HL-60 (cell line): ENCODE data around the gene NIPA2.

Source experiments
- DNase-seq, 2 experiments: peaks; one replicate each; pipeline ENCODE4 v3.0.0-alpha.2; 2010 to 2020; ENCODE audit warnings: low read depth in 1 of 2, low spot score in 1 of 2
- H3K27ac ChIP-seq: fragments of 250-450 bp; sonication (Bioruptor Pico); replicated peaks from 2 replicates; pipeline ENCODE4 v1.5.1; 2020; ENCODE audit warnings: mild to moderate bottlenecking, moderate library complexity
- H3K27me3 ChIP-seq: fragments of 250-450 bp; sonication (Bioruptor Pico); 2 replicates; pipeline ENCODE4 v1.5.1; 2021; ENCODE audit warnings: mild to moderate bottlenecking, moderate library complexity; ENCODE audit not compliant: insufficient read depth, poor library complexity, severe bottlenecking
- H3K4me3 ChIP-seq: replicated peaks from 2 replicates; pipeline ENCODE4 v1.5.1; 2011; ENCODE audit warnings: mild to moderate bottlenecking, control low read depth, low read length; ENCODE audit not compliant: insufficient read depth
- GABPA ChIP-seq: IDR thresholded peaks from 2 replicates; pipeline ENCODE4 v1.6.1; 2012; ENCODE audit warnings: low read depth
- POLR2AphosphoS5 ChIP-seq: IDR thresholded peaks from 2 replicates; pipeline ENCODE4 v1.6.1; 2012; ENCODE audit warnings: low read depth
- SPI1 ChIP-seq: IDR thresholded peaks from 2 replicates; pipeline ENCODE4 v1.6.1; 2012; ENCODE audit warnings: low read depth, mild to moderate bottlenecking, borderline replicate concordance
- TF ChIP-seq, protein P1 (sequence below): IDR thresholded peaks from 2 replicates; pipeline ENCODE4 v1.6.1; 2012; ENCODE audit warnings: low read depth; ENCODE audit not compliant: insufficient replicate concordance
- TF ChIP-seq, protein P2 (sequence below): IDR thresholded peaks from one replicate; pipeline ENCODE4 v1.5.1; 2011; ENCODE audit warnings: low read length, control low read depth, inconsistent platforms; ENCODE audit not compliant: insufficient read depth

NIPA2 gene

GRCh38 chr15:22877607-22878006, 39.1 kb downstream of the NIPA2 start:
- Histone ChIP-seq H3K4me3 (no peak overlapping the region), H3K27me3 (no peaks in the 10 kb centered on the region), H3K27ac (no peak overlapping the region)
- DNase-seq: no peak
- TF ChIP-seq POLR2AphosphoS5: no peak

- H3K27me3 ChIP-seq: no peaks in the 10 kb centered on the region
- TF ChIP-seq, protein P1, sequence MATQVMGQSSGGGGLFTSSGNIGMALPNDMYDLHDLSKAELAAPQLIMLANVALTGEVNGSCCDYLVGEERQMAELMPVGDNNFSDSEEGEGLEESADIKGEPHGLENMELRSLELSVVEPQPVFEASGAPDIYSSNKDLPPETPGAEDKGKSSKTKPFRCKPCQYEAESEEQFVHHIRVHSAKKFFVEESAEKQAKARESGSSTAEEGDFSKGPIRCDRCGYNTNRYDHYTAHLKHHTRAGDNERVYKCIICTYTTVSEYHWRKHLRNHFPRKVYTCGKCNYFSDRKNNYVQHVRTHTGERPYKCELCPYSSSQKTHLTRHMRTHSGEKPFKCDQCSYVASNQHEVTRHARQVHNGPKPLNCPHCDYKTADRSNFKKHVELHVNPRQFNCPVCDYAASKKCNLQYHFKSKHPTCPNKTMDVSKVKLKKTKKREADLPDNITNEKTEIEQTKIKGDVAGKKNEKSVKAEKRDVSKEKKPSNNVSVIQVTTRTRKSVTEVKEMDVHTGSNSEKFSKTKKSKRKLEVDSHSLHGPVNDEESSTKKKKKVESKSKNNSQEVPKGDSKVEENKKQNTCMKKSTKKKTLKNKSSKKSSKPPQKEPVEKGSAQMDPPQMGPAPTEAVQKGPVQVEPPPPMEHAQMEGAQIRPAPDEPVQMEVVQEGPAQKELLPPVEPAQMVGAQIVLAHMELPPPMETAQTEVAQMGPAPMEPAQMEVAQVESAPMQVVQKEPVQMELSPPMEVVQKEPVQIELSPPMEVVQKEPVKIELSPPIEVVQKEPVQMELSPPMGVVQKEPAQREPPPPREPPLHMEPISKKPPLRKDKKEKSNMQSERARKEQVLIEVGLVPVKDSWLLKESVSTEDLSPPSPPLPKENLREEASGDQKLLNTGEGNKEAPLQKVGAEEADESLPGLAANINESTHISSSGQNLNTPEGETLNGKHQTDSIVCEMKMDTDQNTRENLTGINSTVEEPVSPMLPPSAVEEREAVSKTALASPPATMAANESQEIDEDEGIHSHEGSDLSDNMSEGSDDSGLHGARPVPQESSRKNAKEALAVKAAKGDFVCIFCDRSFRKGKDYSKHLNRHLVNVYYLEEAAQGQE: no peak
- TF ChIP-seq, protein P2, sequence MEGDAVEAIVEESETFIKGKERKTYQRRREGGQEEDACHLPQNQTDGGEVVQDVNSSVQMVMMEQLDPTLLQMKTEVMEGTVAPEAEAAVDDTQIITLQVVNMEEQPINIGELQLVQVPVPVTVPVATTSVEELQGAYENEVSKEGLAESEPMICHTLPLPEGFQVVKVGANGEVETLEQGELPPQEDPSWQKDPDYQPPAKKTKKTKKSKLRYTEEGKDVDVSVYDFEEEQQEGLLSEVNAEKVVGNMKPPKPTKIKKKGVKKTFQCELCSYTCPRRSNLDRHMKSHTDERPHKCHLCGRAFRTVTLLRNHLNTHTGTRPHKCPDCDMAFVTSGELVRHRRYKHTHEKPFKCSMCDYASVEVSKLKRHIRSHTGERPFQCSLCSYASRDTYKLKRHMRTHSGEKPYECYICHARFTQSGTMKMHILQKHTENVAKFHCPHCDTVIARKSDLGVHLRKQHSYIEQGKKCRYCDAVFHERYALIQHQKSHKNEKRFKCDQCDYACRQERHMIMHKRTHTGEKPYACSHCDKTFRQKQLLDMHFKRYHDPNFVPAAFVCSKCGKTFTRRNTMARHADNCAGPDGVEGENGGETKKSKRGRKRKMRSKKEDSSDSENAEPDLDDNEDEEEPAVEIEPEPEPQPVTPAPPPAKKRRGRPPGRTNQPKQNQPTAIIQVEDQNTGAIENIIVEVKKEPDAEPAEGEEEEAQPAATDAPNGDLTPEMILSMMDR: no peak
- TF ChIP-seq POLR2AphosphoS5 (no peak), SPI1 (no peak), GABPA (no peak)
- no peak overlapping the region for H3K4me3 ChIP-seq
- DNase-seq: no peak
- no peak overlapping the region for H3K27ac ChIP-seq
These were observed 39.6 kb downstream of the NIPA2 start for GRCh38 chr15:22878103-22878502.

DNA sequence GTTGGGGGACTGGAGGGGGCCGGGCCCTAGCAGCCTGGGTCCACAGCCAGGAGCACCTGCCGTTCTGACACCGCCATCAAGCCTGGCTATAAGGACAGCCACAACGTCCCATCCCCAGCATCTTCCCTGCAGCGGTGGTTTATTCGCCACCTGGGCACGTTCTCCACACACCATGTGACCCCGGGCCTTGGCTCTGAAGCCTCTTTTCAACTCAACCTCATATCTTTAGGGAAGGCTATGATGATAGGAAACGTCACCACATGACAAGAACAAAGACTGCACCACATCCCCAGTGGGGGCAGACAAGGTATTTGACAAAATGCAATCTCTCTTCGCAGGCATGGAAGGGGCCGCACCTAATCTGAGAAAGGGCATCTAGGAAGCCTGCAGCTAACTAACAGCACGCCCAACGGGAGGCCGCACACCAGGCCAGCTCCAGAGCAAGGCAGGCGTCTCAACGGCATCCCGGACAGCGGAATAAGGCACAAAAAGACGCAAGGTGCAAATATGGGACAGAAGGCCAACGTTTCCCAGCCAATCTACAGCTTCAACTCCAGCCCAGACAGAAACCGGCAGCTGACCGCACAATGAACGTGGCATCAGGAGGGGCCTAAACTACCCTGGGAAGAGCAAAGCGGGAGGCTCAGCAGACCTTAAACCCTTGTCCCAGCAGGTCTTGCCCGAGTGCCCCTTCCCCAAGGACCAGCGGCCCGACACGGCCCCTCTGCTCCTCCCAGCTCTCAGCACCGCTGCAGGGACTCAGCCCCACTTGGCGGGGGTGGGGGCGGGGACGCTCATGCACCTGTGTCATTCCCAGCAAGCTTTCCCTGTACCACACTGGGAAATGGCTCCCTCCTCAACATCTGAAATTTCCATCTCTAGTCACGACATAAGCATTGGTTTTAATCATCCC, 41.9 kb downstream of the NIPA2 start:
- Histone ChIP-seq H3K27me3 (no peaks in the 10 kb centered on the region), H3K4me3 (no peak overlapping the region), H3K27ac (no peak overlapping the region)
- TF ChIP-seq GABPA: no peak
- TF ChIP-seq, protein P1: no peak
- no peak for DNase-seq

GRCh38 chr15:22880981-22881738, 42.7 kb downstream of the NIPA2 start:
- no peaks in the 10 kb centered on the region for H3K27me3 ChIP-seq
- DNase-seq: no peak
- TF ChIP-seq SPI1 (no peak), GABPA (no peak), POLR2AphosphoS5 (no peak)
- TF ChIP-seq, protein P1: no peak
- TF ChIP-seq, protein P2: no peak
- H3K4me3 ChIP-seq: no peak overlapping the region
- H3K27ac ChIP-seq: no peak overlapping the region
